ENCODE data around the gene MESP2. TPM values are rescaled to one million over a fixed set of nuclear protein-coding genes. Genes with fewer than 3 reads are reported as not detected.

MESP2 gene
- total RNA-seq, 2 experiments from 2014 or later: not detected

DNA sequence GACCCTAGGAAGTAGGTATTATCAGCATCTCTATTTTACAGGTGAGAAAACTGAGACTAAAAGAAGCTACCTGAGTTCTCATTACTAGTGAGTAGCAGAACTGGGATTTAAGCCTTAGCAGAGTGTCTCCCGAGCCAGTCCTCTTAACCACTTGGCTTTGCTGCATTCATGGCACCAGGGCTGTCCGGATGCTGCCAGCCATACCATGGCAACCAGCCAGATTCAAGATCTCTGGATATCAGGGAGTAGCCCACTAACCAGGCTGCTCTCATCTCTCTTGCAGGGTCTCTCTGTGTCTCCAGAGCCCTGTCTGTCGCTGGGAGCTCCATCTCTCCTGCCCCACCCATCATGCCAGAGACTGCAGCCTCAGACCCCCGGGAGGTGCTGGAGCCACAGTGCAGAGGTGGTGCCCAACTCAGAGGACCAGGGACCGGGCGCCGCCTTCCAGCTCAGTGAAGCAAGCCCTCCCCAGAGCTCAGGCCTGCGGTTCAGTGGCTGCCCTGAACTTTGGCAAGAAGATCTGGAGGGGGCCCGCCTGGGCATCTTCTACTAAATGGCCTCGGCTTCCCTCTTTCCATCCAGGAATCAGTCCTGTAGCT is 1.7 kb downstream of the MESP2 start:
- H4K20me1 ChIP-seq (ENCODE audit: insufficient read depth, low read length): no peaks in the 10 kb centered on the region
- DNase-seq (ENCODE audit: low spot score): no peak
- ChIA-PET POLR2A (interaction anchor here (0.7 kb wide), 1 partner anchor 23 kb away, joined by 3 read pairs; no protein-coding TSS in a partner anchor), CTCF (ENCODE audit: unreplicated experiment) (no interaction called here)
- BruUV-seq (replicated peaks): no TSS peak
- intact Hi-C loops (cut with micrococcal nuclease; ENCODE audit: unreplicated experiment): no loop called here
- H3K79me2 ChIP-seq (ENCODE audit: insufficient read depth, low read depth, low read length): no peaks in the 10 kb centered on the region
- H3K27ac ChIP-seq (ENCODE audit: low read depth, low read length, poor library complexity, severe bottlenecking): no peak overlapping the region
- no peak overlapping the region for H2AFZ ChIP-seq (ENCODE audit: low read length)
- TF ChIP-seq EZH2phosphoT487 (IDR thresholded peaks at IDR 0.05; ENCODE audit: borderline replicate concordance, low read depth, low read length): no peak
- TF ChIP-seq, protein P1, sequence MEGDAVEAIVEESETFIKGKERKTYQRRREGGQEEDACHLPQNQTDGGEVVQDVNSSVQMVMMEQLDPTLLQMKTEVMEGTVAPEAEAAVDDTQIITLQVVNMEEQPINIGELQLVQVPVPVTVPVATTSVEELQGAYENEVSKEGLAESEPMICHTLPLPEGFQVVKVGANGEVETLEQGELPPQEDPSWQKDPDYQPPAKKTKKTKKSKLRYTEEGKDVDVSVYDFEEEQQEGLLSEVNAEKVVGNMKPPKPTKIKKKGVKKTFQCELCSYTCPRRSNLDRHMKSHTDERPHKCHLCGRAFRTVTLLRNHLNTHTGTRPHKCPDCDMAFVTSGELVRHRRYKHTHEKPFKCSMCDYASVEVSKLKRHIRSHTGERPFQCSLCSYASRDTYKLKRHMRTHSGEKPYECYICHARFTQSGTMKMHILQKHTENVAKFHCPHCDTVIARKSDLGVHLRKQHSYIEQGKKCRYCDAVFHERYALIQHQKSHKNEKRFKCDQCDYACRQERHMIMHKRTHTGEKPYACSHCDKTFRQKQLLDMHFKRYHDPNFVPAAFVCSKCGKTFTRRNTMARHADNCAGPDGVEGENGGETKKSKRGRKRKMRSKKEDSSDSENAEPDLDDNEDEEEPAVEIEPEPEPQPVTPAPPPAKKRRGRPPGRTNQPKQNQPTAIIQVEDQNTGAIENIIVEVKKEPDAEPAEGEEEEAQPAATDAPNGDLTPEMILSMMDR (conservative IDR thresholded peaks at IDR 0.05; ENCODE audit: low read length): no peak
- H3K36me3 ChIP-seq (ENCODE audit: insufficient read depth, low read length): no peaks in the 10 kb centered on the region
- no peaks in the 10 kb centered on the region for H3K4me1 ChIP-seq (ENCODE audit: insufficient read depth, low read length, poor library complexity, severe bottlenecking)
- H3K9me3 ChIP-seq (ENCODE audit: low read length): no peaks in the 10 kb centered on the region
- H3K4me3 ChIP-seq (ENCODE audit: low read depth, low read length, poor library complexity, severe bottlenecking): no peak overlapping the region
- H3K9me2 ChIP-seq (ENCODE audit: insufficient read depth, low read length): no peaks in the 10 kb centered on the region
- no peak overlapping the region for H3K4me2 ChIP-seq (ENCODE audit: low read length)

DNA sequence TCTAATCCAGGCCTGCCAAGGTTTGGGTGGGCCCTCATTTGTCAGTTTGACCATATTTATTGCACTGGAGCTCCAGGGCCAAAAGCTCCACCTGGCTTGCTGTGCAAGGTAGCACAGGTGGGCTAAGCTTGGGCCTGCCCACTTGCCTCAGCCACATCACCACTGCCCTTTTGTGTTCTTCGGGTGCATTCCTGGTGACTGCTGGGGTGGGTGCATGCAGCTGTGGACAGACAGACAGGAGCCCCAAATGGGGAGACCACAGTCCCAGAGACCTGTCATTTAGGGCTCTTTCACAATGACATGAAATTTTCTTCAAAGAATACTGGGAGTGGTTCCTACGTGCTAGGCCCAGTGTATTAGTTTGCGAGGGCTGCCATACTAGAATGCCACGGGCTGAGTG is 2.7 kb downstream of the MESP2 start:
- no peak overlapping the region for H3K4me3 ChIP-seq (ENCODE audit: low read depth, low read length, poor library complexity, severe bottlenecking)
- ChIA-PET CTCF (ENCODE audit: unreplicated experiment) (no interaction called here), POLR2A (interaction anchor here (0.7 kb wide), 1 partner anchor 22 kb away, joined by 3 read pairs; no protein-coding TSS in a partner anchor)
- no peak for DNase-seq (ENCODE audit: low spot score)
- no peaks in the 10 kb centered on the region for H3K79me2 ChIP-seq (ENCODE audit: insufficient read depth, low read depth, low read length)
- H3K4me2 ChIP-seq (ENCODE audit: low read length): no peak overlapping the region
- H3K9me3 ChIP-seq (ENCODE audit: low read length): no peaks in the 10 kb centered on the region
- no peak overlapping the region for H3K27ac ChIP-seq (ENCODE audit: low read depth, low read length, poor library complexity, severe bottlenecking)
- no TSS peak for BruUV-seq (replicated peaks)
- H3K36me3 ChIP-seq (ENCODE audit: insufficient read depth, low read length): no peaks in the 10 kb centered on the region
- H3K4me1 ChIP-seq (ENCODE audit: insufficient read depth, low read length, poor library complexity, severe bottlenecking): no peaks in the 10 kb centered on the region
- TF ChIP-seq, protein P1 (conservative IDR thresholded peaks at IDR 0.05; ENCODE audit: low read length): no peak
- TF ChIP-seq EZH2phosphoT487 (IDR thresholded peaks at IDR 0.05; ENCODE audit: borderline replicate concordance, low read depth, low read length): no peak
- H3K9me2 ChIP-seq (ENCODE audit: insufficient read depth, low read length): no peaks in the 10 kb centered on the region
- no peaks in the 10 kb centered on the region for H4K20me1 ChIP-seq (ENCODE audit: insufficient read depth, low read length)
- H2AFZ ChIP-seq (ENCODE audit: low read length): no peak overlapping the region
- intact Hi-C loops (cut with micrococcal nuclease; ENCODE audit: unreplicated experiment): no loop called here

DNA sequence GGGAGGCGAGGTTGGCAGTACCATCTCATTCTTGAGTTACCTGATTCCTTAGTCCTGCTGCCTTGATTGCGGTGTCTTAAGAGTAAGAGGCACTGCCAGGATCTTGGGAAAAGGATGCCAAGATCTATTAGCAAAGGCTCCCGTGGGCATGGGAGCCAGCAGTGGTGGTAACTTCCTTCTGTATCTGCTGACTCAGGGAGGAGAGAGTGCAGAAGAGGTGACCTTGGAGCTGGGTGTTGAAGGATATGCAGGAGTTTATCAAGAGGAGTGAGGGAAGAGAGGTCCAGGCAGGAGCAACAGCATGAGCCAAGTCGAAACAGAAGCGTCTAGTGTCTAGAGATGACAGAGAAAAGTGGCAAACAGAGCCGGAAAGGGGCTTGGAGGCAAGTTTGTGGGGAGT is 4.5 kb downstream of the MESP2 start:
- H2AFZ ChIP-seq (ENCODE audit: low read length): no peak overlapping the region
- no peaks in the 10 kb centered on the region for H3K79me2 ChIP-seq (ENCODE audit: insufficient read depth, low read depth, low read length)
- no peaks in the 10 kb centered on the region for H3K4me1 ChIP-seq (ENCODE audit: insufficient read depth, low read length, poor library complexity, severe bottlenecking)
- DNase-seq (ENCODE audit: low spot score): no peak
- H3K9me3 ChIP-seq (ENCODE audit: low read length): no peaks in the 10 kb centered on the region
- no peaks in the 10 kb centered on the region for H3K9me2 ChIP-seq (ENCODE audit: insufficient read depth, low read length)
- no peak overlapping the region for H3K4me3 ChIP-seq (ENCODE audit: low read depth, low read length, poor library complexity, severe bottlenecking)
- no TSS peak for BruUV-seq (replicated peaks)
- POLR2A ChIA-PET: no interaction called here
- H3K27ac ChIP-seq (ENCODE audit: low read depth, low read length, poor library complexity, severe bottlenecking): no peak overlapping the region
- intact Hi-C loops (cut with micrococcal nuclease; ENCODE audit: unreplicated experiment): no loop called here
- CTCF ChIA-PET (ENCODE audit: unreplicated experiment): no interaction called here
- no peak overlapping the region for H3K4me2 ChIP-seq (ENCODE audit: low read length)
- H3K36me3 ChIP-seq (ENCODE audit: insufficient read depth, low read length): no peaks in the 10 kb centered on the region
- H4K20me1 ChIP-seq (ENCODE audit: insufficient read depth, low read length): no peaks in the 10 kb centered on the region
- TF ChIP-seq EZH2phosphoT487 (IDR thresholded peaks at IDR 0.05; ENCODE audit: borderline replicate concordance, low read depth, low read length): no peak
- TF ChIP-seq, protein P1 (conservative IDR thresholded peaks at IDR 0.05; ENCODE audit: low read length): no peak

Measured in OCI-LY7 (cell line).